Head of caudate nucleus (tissue), 42 donors: Measurements from ENCODE around the gene SCAANT1.

Source experiments
- DNase-seq, 42 donors: peaks; one replicate each; pipeline versions ENCODE4 v3.0.0 to v3.0.0-alpha.2; 2020 to 2021; ENCODE audit warnings: mixed read lengths in 7 of 42
- intact Hi-C: fragments of 100-400 bp; cut with DNase I; formaldehyde crosslinking; loops from one replicate; pipeline ENCODE4 v1.15.0; 2022

The SCAANT1 gene

DNA sequence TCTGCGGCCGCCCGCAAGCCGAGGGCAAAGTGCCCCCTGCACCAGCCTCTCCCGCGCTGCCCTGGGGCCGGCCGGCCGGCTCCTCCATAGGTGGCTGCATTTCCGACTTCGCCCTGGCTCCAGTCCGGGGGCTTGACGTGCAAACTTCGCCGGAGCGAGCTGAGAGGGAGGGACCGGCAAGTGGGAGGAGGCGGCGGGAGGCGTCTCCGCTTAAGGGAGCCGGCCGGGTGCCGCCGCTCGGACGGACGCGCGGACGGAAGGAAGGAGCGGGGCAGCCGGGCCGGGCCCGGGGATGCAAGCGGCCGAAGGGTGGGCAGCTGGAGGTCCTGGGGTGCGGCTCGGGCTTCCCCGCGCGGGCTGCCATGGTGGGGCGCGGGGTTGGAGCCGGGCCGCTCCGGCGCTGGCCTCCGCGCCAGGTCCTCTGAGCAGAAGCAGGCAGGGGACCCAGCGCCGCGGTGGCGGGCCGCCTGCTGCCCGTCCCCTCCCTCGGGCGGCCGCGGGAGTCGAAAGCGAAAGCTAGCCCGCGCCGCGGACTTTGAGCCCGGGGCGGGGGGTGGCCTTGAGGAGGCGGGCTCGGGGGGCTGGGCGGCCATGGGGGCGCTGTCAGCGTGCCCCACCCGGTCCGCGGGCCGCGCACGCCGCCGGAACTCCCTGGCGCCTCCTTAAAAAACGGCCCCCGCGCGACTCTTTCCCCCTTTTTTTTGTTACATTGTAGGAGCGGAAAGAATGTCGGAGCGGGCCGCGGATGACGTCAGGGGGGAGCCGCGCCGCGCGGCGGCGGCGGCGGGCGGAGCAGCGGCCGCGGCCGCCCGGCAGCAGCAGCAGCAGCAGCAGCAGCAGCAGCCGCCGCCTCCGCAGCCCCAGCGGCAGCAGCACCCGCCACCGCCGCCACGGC, at the start of gene SCAANT1:
SCAANT1 (minus strand) TSS at position 511 of the 895 bp plus-strand sequence.
- peak; percentile 64 to 95 (median 87) for DNase-seq
- intact Hi-C loops = loop anchor here (2.0 to 10.0 kb wide), 2 partner anchors 49 to 83 kb away; partner anchors contain the start of genes ATXN7 and THOC7

DNA sequence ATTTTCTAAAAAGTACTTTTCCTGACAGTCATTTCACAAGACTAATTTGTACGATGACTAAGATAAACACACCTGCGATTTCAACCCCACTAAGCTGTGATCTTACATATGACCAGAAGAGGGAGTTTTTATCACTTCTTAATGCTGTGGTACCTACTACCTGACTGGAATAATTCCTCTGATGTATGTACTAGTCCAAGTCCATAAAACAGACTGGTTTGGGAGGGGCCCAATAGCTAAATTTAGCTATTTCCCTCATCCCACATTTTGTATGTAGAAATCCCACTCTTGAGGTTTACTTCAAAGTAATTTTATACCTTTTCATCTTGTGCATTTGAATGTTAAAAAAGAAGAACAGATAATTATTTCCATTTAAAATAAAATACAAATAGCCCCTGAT, 49.7 kb upstream of the SCAANT1 start:
- no peak for DNase-seq
- intact Hi-C loops = no loop called here

DNA sequence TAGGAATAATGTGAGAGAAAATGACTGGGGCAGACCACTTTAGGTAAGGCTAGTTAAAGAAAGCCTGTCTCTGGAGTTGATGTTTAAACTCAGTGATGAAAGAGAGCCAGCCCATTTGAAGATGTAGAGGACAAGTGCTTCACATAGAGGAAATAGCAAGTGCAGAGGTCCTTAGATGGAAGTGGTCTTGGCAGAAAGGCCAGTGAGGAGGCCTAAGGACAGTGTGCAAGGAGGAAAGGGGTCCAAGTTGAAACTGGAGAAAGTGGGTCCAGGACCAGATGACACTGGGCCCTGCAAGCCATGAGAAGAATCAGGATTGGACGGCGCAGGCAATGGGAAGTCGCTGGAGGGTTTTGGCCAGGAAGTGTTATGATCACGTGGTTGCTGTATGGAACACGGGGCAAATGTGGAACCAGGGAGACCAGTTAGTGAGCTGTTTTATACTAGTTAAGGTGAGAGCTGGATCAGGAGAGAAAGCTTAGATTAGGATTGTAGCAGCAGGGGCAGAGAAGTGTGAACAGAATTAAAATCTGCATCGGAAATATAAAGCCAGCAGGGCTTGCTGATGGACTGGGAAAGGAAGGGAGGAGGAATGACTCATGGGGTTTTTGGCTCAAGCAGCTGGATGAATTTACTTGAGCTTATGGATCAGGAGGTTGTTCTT, 48.0 kb upstream of the SCAANT1 start:
- peak in 20 of 42 donors; percentile 12 to 71 (median 31) for DNase-seq
- intact Hi-C loops = no loop called here

DNA sequence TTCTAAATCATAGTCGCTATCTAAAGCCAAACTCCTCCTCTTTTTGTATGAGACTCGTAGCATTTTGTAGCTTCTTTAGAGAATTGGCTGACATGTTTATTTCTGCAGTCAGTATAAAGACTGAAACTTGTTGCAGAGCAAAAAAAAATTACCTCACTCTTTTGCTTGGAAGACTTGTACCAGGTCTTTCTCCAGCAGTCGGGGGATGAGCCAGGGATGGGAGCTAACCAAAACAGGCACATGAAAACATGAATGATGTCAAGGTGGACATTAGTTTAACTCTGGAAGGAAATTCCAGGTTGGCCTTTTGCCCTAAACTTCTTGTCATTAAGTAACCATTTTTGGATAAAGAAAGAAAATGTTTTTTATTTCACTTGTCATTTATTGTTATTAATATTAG, 47.0 kb upstream of the SCAANT1 start:
- intact Hi-C loops = no loop called here
- no peak for DNase-seq

DNA sequence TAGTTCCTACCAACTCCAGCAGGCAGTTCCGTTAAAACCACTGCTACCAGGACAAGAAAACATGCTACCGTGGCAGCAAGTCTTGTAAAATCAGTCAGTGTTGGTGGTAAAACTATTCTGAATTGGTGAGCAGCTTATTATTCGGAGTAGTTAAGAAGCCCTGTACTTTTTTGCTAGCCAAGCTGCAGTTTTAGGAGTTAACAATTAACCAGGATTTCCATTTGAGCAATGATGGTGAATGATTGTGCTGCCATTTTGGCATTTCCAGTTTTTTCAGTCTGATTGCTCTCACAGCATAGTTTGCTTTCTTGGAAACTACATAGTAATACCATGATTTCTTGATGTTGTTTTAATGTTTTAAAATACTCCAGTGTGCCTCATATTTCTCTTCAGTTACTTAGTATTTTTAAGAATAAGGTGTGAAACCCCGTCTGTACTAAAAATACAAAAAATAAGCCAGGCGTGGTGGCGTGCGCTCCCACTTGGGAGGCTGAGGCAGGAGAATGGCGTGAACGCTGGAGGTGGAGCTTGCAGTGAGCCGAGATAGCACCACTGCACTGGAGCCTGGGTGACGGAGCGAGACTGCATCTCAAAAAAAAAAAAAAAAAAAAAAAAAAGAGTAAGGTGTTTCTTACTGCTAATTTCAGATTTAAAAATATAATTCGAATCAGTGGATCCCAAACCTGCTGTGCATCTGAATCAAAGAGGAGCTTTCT, 43.8 kb upstream of the SCAANT1 start:
- peak in 18 of 42 donors; percentile 18 to 69 (median 34) for DNase-seq
- intact Hi-C loops = no loop called here

DNA sequence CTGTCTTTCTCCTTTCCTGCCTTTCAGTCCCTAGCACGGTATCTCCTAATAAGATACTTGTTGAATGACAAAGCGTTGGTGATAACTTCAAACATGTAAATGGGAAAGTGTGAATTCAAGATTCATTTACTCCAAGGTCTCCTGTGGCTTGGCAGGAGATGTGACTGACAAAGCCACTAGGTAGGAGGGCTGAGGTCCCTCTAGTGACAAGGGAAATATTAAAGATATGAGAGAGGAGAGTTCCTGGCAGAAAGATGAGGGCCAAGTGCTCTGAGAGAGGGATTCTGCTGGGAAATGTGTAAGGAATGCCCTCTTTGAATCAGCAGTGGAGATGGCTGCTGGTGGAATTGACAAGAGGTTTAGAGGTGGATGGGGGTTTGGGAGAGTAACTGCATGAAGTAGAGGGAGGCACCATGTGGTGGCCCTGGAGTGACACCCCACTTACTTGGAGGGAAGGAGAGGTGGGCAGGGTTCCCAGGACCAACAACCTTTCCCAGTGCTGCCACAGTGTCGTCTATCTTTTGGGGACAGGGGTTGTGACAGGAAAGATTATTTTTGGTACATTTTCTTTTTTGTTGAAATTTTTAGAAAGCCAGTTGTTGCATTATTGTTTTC, 43.0 kb upstream of the SCAANT1 start:
- DNase-seq = no peak

DNA sequence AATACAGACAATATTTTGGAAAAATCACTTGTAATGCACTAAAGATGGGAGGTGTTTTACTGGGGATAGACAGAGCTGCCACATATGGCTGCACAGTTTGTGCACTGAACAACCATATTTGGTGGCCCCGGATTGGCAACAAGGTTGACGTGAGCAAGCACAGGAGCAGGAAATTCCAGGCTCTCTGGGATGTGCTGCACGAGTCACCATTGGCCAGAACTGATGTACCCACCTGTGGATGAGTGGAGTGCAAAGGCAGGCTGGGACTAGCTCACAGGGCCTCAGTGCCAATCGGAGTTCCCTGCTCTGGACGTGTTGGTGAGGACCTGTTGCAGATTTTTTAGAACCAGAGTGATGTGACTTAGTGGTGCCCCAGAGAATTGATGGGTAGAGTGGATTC, 42.0 kb upstream of the SCAANT1 start:
- intact Hi-C loops = no loop called here
- no peak for DNase-seq

More for the DNA sequence above, 43.0 kb upstream of the SCAANT1 start:
- intact Hi-C loops = no loop called here

DNA sequence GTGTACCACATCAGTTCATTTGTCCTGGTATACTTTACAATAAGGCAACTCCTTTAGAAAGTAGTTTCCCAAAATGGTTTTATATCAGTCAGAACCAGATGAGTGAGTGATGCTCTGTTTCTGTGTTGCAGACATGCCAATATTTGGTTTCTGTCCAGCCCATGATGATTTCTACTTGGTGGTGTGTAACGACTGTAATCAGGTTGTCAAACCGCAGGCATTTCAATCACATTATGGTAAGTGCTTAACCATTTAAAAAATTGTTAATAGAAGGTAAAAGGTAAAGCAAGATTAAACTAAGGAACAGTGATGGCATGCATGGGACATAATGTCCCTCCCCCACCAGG, 40.0 kb upstream of the SCAANT1 start:
- intact Hi-C loops = no loop called here
- no peak for DNase-seq

DNA sequence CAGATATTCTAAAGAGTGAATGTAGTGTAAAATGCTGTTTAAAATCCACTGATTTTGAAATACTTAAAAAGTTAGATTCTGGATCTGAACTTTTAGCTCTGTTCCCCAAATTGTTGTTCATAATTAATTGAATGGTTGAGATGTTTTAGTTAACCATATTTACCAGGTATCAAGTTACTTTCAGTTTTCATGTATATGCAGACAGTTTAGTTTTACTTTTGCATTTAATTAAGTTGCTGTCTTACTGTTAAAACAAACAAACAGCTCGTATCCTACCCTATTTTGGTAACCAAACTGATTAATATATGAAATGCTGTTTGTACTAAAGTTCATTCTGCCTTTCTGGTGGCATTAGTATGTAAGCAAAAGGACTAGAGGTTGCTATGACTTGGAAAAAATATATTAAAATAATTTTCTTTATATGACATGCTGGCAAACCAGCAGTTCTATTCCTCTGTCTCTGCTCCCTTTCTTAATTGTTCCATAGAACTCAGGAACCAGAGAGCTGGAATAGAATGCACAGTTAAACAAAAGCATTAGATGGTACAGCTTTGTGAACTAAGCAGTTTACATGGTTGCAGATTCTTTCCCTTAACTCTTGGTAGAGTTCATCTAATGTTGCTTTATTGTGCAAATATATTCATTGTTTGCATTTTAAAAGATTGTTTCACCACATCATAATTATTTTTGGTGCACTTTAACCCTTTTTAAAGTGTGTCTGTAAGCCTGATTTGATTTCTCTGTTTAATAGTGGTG, 39.5 kb upstream of the SCAANT1 start:
- intact Hi-C loops = no loop called here
- no peak for DNase-seq

DNA sequence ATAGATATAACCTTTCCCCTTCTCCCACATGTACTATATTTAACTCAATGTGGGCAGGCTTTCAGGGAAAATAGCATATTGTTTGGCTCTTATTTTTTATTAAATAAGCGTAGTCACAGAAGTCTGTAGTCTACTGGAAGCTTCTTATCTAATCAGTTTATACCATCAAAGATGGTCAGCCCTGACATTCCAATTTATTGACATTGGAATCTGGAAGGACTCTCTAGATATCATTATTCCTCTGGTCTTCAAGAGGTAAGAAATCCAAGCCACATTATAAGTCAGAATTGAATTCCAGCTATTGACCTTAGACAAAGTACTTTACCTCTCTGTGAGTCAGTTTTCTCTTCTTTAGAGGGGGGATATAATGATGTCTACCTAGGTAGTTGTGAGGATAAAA, 38.5 kb upstream of the SCAANT1 start:
- DNase-seq = no peak
- intact Hi-C loops = no loop called here

DNA sequence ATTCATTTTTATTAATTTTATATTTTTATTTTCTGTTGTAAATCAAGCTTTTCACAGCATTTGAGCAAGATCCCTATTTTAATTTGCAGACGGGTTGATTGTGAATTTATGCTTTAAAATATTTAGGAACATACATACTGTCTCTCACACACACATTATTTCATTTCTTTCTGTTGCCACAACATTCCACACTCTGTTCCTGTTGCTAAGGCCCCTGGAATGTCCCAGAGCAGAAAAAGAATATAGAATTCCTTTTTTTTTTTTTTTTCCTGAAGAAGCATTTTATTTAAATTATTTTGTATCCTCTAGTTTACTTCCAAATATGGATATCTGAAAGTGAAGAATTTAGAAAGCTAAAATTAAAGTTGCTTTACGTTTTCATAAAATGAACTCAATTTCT, 36.8 kb upstream of the SCAANT1 start:
- DNase-seq = no peak

DNA sequence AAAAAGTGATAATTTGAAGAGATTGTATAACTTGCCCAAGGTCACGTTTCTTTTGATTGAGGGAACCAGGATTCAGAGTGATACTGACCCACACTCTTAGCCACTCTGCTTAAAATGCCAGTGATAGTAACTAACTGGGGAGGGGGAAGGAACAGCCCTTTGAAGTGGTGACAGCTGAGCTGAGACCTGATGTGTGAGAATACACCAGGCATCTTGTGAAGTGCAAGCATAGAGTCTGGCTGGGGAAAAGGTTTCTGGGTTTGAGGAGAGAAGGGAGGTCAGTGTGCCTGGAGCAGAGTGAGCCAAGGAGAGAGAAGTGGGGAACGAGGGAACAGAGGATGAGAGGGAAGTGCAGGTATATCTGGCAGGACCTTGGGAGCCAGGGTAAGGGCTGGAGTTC, 35.4 kb upstream of the SCAANT1 start:
- intact Hi-C loops = no loop called here
- DNase-seq = no peak

More for the DNA sequence above, 36.8 kb upstream of the SCAANT1 start:
- intact Hi-C loops = no loop called here

DNA sequence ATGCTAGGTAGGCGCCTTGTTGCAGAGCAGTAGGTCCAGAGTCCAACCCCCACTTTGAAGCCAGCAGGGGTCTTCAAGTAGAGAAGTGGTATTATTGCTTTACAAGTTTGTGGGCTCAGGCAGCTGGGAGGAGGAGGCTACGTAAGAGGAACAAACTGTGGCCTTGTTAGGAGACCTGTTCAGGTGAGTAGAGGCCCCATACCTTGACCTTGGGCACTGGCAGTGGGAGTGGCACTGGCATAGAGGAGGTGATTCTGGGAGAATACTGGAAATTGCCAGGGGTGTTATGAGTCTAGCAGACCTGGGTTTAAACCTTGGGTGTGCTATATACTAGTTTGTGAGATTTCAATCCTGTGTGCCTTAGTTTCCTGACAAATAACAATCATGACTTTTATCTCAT, 34.6 kb upstream of the SCAANT1 start:
- intact Hi-C loops = no loop called here
- no peak for DNase-seq

DNA sequence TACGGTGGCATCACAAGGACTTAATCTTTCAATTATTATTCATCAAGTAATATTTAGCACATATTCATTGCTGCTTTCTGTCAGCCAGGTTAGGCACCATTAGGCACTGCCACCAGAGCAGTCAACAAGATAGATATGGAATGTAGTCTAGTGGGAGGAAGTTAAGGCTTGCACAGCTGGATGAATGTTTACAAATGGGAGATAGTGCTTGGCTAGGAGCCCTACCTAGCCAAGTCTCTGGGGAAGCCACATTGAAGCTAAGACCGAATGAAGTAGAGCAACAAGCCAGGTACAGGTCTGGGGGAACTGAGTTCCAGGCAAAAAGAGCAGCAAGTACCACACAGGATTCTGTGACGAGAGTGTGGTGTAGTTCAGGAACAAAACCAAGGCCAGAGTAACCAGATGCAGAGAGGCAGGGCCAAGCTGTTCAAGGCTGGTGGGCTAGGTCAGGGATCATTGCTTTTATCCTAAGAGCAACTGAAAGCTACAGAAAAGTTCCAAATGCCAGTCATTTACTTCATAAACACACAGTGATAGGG, 33.4 kb upstream of the SCAANT1 start:
- intact Hi-C loops = no loop called here
- no peak for DNase-seq

DNA sequence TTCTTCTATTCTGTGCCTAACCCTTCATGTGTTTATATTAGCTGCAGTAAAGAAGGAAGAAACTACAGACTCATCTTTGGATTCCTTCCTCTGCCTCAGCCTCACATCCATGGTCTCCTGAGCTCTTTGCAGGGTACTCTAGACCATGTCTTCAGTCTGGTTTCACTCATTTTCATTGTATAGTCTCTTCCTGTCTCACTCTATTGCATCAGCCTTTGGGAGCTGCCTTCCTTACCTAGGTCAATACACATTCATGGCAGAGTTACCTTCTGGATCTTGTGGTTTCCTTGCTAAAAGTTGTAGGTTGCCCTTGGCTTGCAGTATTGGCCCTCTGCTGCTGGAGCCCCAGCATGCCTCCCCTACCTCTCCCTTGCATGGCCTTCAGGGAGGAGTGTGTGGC, 31.5 kb upstream of the SCAANT1 start:
- intact Hi-C loops = no loop called here
- no peak for DNase-seq

DNA sequence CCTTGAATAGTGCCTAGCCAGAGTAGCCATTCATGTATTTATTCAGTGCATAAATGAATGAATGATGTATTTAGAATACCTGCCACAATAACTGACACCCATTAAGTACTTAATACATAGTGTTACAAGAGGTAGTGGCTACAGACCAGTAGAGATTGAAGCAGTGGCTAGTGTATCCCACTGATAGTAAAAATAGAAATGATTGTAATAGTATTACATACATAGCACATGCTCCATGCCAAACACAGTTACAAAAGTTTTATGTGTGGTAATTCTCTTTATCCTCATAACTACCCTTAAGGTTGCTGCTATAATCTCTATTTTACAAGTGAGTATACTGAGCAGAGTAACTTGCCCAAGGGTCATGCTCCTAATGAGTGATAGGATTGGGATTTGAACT, 30.3 kb upstream of the SCAANT1 start:
- intact Hi-C loops = no loop called here
- no peak for DNase-seq

DNA sequence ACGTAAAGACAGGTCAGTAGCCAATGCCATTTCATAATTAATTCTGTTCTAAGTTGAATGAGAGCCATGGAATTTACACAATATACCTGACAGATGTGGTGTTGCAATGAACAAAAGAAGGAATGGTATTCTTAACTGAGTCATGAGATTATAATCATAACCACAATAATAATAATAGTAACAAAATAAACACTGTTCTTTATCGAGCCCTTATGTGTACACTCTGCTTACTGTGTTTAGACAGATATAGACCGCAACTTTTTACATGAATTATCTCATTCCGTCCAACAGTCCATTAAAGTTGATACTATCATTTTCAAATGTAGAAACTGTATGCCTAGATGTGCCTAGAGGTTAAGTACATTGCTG, 28.2 kb upstream of the SCAANT1 start:
- intact Hi-C loops = no loop called here
- no peak for DNase-seq
